ENCODE data around the gene SBNO2.

SBNO2 gene

DNA sequence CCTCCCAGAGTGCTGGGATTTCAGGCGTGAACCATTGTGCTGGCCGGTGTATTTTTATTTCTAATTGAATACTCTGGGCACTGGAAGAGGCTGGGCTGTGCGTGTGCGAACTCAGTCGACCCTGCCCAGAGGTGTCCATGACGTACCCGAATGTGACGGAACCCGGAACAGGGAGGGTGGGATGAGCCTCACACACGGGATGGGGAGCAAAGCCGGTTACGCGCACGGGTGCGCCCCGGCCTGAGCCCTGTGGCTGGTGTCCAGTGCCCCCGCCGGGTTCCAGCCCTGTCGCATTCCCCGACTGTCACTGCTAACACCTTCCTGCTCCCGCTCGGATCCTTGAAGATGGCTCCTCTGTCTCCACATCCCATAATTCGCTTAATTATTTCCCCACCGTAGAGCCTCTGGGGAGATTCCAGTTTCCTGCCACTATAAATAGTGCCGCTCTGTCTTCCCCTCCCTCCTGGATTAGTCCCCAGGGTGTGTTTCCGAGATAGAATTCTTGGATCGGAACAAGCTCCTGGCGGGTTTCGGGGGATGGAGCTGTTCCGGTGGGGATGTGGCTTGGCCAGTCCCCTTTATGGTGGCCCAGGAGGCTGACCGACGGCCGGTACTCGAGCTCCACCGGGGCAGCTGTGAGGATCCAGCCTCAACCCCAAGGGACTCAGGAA, 22.0 kb downstream of the SBNO2 start:
- DNase-seq (ENCODE audit: low spot score) = no peak
- TF ChIP-seq, protein P1, sequence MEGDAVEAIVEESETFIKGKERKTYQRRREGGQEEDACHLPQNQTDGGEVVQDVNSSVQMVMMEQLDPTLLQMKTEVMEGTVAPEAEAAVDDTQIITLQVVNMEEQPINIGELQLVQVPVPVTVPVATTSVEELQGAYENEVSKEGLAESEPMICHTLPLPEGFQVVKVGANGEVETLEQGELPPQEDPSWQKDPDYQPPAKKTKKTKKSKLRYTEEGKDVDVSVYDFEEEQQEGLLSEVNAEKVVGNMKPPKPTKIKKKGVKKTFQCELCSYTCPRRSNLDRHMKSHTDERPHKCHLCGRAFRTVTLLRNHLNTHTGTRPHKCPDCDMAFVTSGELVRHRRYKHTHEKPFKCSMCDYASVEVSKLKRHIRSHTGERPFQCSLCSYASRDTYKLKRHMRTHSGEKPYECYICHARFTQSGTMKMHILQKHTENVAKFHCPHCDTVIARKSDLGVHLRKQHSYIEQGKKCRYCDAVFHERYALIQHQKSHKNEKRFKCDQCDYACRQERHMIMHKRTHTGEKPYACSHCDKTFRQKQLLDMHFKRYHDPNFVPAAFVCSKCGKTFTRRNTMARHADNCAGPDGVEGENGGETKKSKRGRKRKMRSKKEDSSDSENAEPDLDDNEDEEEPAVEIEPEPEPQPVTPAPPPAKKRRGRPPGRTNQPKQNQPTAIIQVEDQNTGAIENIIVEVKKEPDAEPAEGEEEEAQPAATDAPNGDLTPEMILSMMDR (IDR thresholded peaks at IDR 0.05; ENCODE audit: extremely low read depth, missing control alignments) = no peak

DNA sequence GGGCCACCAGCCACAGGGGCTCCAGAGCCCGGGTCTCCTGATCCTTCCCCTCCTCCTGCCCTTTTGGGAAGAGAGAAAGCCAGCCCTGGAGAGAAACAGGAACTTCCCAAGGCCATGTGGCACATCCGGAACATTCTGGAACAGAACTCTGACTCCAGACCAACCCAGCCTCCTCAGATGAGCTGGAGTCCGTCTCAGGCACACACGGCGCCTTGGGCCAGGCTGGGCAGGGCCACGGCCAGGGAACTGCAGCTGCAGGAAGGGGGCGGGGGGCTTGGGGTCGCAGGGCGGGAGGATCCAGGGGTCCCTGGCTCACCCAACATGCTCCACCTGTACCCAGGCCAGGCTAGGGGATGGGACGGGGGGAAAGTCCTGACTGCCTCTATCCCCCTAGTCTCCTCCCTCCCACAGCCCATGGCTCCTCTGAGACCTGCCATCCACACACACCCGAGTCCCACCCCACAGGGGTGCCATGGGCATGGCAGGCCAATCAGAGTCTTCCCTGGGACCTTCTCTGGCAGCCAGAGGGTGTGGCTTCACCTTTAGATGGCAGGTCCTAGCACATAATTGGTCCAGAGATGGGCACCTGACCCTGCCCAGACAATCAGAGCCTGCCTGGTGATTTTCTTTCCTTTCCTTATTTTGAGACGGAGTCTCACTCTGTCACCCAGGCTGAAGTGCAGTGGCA, 22.9 kb downstream of the SBNO2 start:
- no peak for DNase-seq (ENCODE audit: low spot score)

DNA sequence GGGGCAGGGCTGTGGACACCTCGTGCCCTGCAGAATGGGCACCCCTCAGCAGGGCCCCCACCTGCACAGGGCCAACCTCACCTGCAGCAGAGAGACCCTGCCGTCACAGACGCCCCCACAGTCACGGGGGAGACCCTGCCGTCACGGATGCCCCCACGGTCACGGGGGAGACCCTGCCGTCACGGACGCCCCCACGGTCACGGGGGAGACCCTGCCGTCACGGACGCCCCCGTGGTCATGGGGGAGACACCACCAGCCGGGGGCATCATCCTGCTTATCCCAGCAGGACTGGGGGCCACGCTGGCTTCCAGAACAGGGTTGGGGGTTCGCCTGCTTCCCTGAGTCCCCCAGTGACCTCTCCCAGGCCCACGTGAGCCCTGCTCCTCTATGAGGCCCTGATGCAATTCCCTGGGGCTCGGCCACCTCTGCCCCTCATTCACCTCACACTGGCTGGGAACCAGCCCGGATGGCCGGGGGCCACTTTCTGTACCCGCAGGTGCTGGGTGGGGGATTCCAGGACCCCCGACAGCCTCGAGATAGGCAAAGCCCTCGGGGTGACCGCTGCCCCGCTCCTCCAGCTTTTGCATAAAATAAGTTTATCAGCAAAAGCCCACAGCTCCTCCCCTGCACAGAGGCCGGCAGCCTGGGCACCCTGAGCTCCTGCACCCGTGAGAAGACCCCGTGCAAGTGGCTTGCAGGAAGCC, 23.6 kb downstream of the SBNO2 start:
- TF ChIP-seq, protein P1 (IDR thresholded peaks at IDR 0.05; ENCODE audit: extremely low read depth, missing control alignments) = no peak
- no peak for DNase-seq (ENCODE audit: low spot score)

More for the DNA sequence above, 22.9 kb downstream of the SBNO2 start:
- TF ChIP-seq, protein P1 (IDR thresholded peaks at IDR 0.05; ENCODE audit: extremely low read depth, missing control alignments) = no peak

DNA sequence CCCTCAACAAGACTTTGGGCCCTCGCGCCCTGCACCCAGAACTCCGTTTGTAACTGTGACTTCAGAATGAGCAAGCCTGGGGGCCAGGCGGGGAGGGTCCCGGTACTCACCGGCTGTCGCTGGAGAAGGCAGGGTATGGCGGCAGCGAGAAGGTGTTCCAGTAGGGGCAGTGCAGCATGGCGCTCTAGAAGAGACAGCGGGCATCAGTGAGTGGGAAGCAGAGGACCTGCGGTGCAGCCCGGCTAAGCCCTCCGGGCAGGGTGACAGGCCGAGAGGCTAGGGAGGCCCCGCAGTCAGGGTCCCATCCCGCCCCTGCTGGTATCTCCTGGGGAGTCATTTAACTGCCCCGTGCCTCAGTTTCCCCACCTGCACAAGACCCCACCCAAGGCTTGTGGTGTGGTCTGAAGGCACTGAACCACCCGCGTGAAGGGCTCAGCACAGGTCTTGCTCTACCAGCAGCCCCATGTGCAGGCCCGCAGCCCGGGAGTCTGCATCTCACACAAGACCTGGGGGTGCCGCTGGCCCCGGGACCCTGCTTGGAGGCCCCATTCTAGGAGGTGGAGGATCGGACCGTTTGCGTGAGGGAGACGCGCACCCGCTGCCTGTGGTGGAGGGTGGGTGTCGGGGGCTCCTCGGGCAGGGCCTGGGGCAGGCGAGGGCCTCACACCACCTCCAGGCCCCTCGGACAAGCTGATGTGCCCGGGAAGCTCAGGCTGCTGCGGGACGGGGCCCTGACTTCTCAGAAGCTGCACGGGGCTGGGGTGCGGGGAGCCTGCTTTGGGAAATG, 24.6 kb downstream of the SBNO2 start:
- no peak for DNase-seq (ENCODE audit: low spot score)
- TF ChIP-seq, protein P1 (IDR thresholded peaks at IDR 0.05; ENCODE audit: extremely low read depth, missing control alignments) = no peak

DNA sequence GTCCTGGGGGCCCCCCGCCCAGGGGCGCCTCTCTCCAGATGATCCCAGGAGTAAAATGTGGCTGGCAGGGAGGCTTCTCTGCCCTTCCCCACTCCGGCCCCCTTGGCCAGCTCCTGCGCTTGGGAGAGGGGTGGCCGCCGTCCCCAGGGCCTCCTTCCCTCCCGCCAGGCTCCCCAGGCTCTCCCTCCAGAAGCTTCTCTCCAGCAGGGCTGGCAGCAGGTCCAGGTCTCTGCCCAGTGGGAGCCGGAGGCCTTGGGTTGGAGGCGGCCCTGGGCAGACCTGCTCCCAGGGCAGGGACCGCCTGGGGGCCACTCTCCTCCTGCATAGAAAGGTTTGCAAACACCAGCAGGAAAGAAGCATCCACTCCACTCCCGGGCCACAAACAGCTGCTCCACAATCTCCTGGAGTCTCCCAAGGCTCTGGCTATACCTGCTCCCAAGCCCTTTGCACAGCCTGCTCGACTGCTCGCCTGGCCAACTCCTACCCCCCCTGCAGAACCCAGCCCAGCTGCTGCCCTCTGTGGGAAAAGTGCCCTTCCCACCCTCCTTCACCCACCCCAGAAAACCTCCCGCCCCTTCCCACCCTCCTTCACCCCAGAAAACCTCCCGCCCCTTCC, 26.0 kb downstream of the SBNO2 start:
- DNase-seq (ENCODE audit: low spot score) = no peak
- TF ChIP-seq, protein P1 (IDR thresholded peaks at IDR 0.05; ENCODE audit: extremely low read depth, missing control alignments) = no peak

DNA sequence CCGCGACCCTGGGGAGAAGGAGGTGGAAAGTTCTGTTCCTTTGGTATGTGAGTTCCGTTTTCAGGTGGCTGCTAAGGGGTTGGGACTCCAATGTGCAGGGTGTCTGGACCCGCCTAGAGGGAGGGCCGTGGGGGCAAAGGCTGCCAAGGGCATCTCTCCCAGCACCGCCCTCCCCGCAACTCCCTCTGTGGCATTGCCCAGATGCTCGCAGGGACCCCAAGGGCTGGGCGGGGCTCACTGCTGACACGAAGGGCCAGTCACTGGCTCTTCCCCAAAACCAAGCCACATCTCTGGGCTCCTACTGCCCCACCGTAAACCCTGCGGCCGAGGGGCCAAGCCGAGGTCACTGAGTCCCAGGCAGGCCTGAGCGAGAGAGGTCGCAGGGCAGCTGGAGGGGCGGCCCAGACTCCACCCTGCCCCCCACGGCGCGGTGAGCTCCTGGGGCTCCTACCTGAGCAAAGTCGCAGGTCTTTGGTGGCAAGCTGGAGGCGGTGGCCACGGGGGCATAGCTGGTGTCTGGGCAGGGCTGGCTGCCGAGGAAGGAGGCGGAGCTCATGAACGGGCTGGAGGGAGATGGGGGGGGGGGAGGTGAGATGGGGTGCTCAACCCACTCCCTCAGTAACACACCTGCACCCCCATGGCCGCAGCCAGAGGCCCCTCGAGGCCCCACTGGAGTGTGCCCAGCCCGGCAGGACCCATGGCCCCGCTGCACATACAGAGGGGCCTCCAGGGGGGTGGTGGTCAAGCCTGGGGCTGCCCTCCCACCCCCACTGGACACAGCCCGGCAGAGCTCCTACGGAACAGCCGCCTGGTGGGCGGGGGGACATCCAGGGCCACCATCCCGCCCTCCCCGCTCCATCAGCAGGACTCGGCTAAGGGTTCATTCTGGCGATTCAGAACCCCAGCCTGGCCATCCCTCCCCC, 26.9 kb downstream of the SBNO2 start:
- TF ChIP-seq, protein P1 (IDR thresholded peaks at IDR 0.05; ENCODE audit: extremely low read depth, missing control alignments) = no peak
- DNase-seq (ENCODE audit: low spot score) = no peak
